Measurements from ENCODE around the gene LPCAT3. TPM values are rescaled to one million over a fixed set of nuclear protein-coding genes. Genes with fewer than 3 reads are reported as not detected.

Gene LPCAT3
- total and polyA plus RNA-seq, 2 of the 13 experiments (the other 11 are each of a cell fraction or from before 2014, with no cell fraction given) = 44.5 to 64.3 TPM

GRCh38 chr12:6937481-6938352 lies 80.6 kb downstream of the LPCAT3 start (continued):
- no peak for TF ChIP-seq CSRNP2 (CRISPR knock-in tag; conservative IDR thresholded peaks at IDR 0.05; ENCODE audit: low read depth)
- no peak for TF ChIP-seq HNRNPH1 (optimal IDR thresholded peaks at IDR 0.05; ENCODE audit: low read depth, low read length)
- peak; percentile 94; the same call in 1 of the 2 replicates for TF ChIP-seq CBX5 (CRISPR knock-in tag; IDR thresholded peaks at IDR 0.05; ENCODE audit: borderline replicate concordance)
- TF ChIP-seq ZNF75D (CRISPR knock-in tag; IDR thresholded peaks at IDR 0.05; ENCODE audit: borderline replicate concordance) = no peak
- TF ChIP-seq ZNF3 (CRISPR knock-in tag; IDR thresholded peaks at IDR 0.05) = no peak
- TF ChIP-seq ZNF124 (CRISPR knock-in tag; IDR thresholded peaks at IDR 0.05) = peak; percentile 85
- TF ChIP-seq SIX1 (CRISPR knock-in tag; IDR thresholded peaks at IDR 0.05; ENCODE audit: borderline replicate concordance) = no peak
- 0 out of 2 replicates have a peak, but pooled peaks have one; percentile 39 for TF ChIP-seq DNMT1 (CRISPR knock-in tag; IDR thresholded peaks at IDR 0.05)
- TF ChIP-seq MED8 (CRISPR knock-in tag; IDR thresholded peaks at IDR 0.05; ENCODE audit: insufficient replicate concordance) = no peak
- TF ChIP-seq PRDM15 (CRISPR knock-in tag; IDR thresholded peaks at IDR 0.05) = 0 out of 2 replicates have a peak, but pooled peaks have one; percentile 10
- no peak; the same call in 1 of the 2 replicates for TF ChIP-seq PRMT3 (CRISPR knock-in tag; IDR thresholded peaks at IDR 0.05; ENCODE audit: borderline replicate concordance, low read depth)
- TF ChIP-seq MAFK (conservative IDR thresholded peaks at IDR 0.05 in 1 of 2, IDR thresholded peaks at IDR 0.05 in 1 of 2; ENCODE audit: low read length in 2 of 2) = no peak
- no peak; the same call in 1 of the 2 replicates for TF ChIP-seq SSRP1 (CRISPR knock-in tag; IDR thresholded peaks at IDR 0.05)
- peak; percentile 71; the same call in 1 of the 2 replicates for TF ChIP-seq ZNF766 (CRISPR knock-in tag; IDR thresholded peaks at IDR 0.05; ENCODE audit: borderline replicate concordance)
- TF ChIP-seq ZNF749 (CRISPR knock-in tag; IDR thresholded peaks at IDR 0.05; ENCODE audit: borderline replicate concordance) = peak; percentile 94
- TF ChIP-seq ZNF281 (CRISPR knock-in tag; IDR thresholded peaks at IDR 0.05; ENCODE audit: borderline replicate concordance) = 0 out of 2 replicates have a peak, but pooled peaks have one; percentile 20
- TF ChIP-seq ADNP (CRISPR knock-in tag; IDR thresholded peaks at IDR 0.05) = no peak
- no peak for TF ChIP-seq ZNF841 (CRISPR knock-in tag; IDR thresholded peaks at IDR 0.05; ENCODE audit: borderline replicate concordance)

Data from HepG2 (cell line).